IMR-90 (cell line): ENCODE results near the gene CFAP157. TPM values are rescaled to one million over a fixed set of nuclear protein-coding genes. Genes with fewer than 3 reads are reported as not detected.

Experiments used
- ATAC-seq: fragments of 200-7000 bp; cut with Tn5 transposase; 2 replicates; pipeline ENCODE4 v1.9.1; 2020; ENCODE audit warnings: low read depth, mild to moderate bottlenecking, moderate library complexity
- BruUV-seq: library from RNA; stranded (reverse); fragments of 400-500 nt; replicated peaks from 2 replicates; lab custom pipeline; 2021; lab: Mats Ljungman, UMichigan
- CTCF ChIA-PET: fragments of 300-600 bp; formaldehyde crosslinking; extraction: SDS; loops from one replicate; lab custom pipeline; 2021; ENCODE audit warnings: antibody characterized with exemption; lab: Yijun Ruan, JAX
- POLR2A ChIA-PET: fragments of 300-600 bp; sonication (Branson Sonifier 250); formaldehyde crosslinking; loops from one replicate; lab custom pipeline; 2022; ENCODE audit warnings: antibody characterized with exemption; ENCODE audit not compliant: unreplicated experiment; lab: Charles Lee
- DNase-seq: peaks from one replicate; pipeline ENCODE4 v3.0.0; 2013
- H2AFZ ChIP-seq: replicated peaks from 2 replicates; pipeline ENCODE3; 2013; ENCODE audit warnings: low read length, mild to moderate bottlenecking; ENCODE audit not compliant: poor library complexity
- H2AK5ac ChIP-seq: 2 replicates; pipeline ENCODE4 v1.6.1; 2013; ENCODE audit warnings: low read depth, low read length, inconsistent platforms
- H2AK9ac ChIP-seq: replicated peaks from 2 replicates; pipeline ENCODE3; 2013; ENCODE audit warnings: mild to moderate bottlenecking, low read depth, low read length, moderate library complexity; ENCODE audit not compliant: poor library complexity
- H2BK120ac ChIP-seq: 2 replicates; pipeline ENCODE4 v1.6.1; 2013; ENCODE audit warnings: low read depth, low read length, inconsistent platforms
- H2BK15ac ChIP-seq: 3 replicates; pipeline ENCODE4 v1.6.1; 2013; ENCODE audit warnings: low read depth, low read length, inconsistent platforms
- H2BK20ac ChIP-seq: 2 replicates; pipeline ENCODE4 v1.6.1; 2013; ENCODE audit warnings: low read depth, mild to moderate bottlenecking, inconsistent platforms, low read length, moderate library complexity
- H2BK5ac ChIP-seq: 2 replicates; pipeline ENCODE4 v1.6.1; 2013; ENCODE audit warnings: mild to moderate bottlenecking, low read depth, low read length, inconsistent platforms; ENCODE audit not compliant: poor library complexity, severe bottlenecking
- H3K14ac ChIP-seq: replicated peaks from 2 replicates; pipeline ENCODE4 v1.6.1; 2013; ENCODE audit warnings: low read depth, low read length, inconsistent platforms
- H3K18ac ChIP-seq: 2 replicates; pipeline ENCODE4 v1.6.1; 2013; ENCODE audit warnings: low read depth, low read length, control low read depth
- H3K23ac ChIP-seq: 2 replicates; pipeline ENCODE4 v1.6.1; 2013; ENCODE audit warnings: low read depth, low read length, inconsistent platforms
- H3K27ac ChIP-seq: 2 replicates; pipeline ENCODE4 v1.5.1; 2013; ENCODE audit warnings: mild to moderate bottlenecking, control low read depth, low read length; ENCODE audit not compliant: insufficient read depth
- H3K27me3 ChIP-seq: 2 replicates; pipeline ENCODE4 v1.6.1; 2013; ENCODE audit warnings: low read length; ENCODE audit not compliant: control insufficient read depth, insufficient read depth
- H3K36me3 ChIP-seq: 2 replicates; pipeline ENCODE4 v1.6.1; 2013; ENCODE audit warnings: low read length, mixed read lengths; ENCODE audit not compliant: control insufficient read depth, insufficient read depth
- H3K4ac ChIP-seq: 2 replicates; pipeline ENCODE4 v1.6.1; 2013; ENCODE audit warnings: low read depth, low read length, inconsistent platforms
- H3K4me1 ChIP-seq: 2 replicates; pipeline ENCODE4 v1.6.1; 2013; ENCODE audit warnings: low read length, mixed read lengths; ENCODE audit not compliant: control insufficient read depth, insufficient read depth
- H3K4me2 ChIP-seq: 2 replicates; pipeline ENCODE4 v1.6.1; 2013; ENCODE audit warnings: low read depth, mild to moderate bottlenecking, control low read depth, low read length, moderate library complexity
- H3K4me3 ChIP-seq: 2 replicates; pipeline ENCODE4 v1.5.1; 2013; ENCODE audit warnings: low read depth, mild to moderate bottlenecking, control low read depth, low read length, moderate library complexity; ENCODE audit not compliant: insufficient read depth
- H3K56ac ChIP-seq: 2 replicates; pipeline ENCODE4 v1.6.1; 2013; ENCODE audit warnings: low read length, inconsistent platforms; ENCODE audit not compliant: insufficient read depth; ENCODE audit errors: extremely low read depth
- H3K79me1 ChIP-seq, 2 experiments: 2 replicates each; pipeline ENCODE4 v1.6.1; 2013; ENCODE audit warnings: low read length in 2 of 2, inconsistent platforms in 1 of 2, low read depth in 1 of 2
- H3K9ac ChIP-seq: 2 replicates; pipeline ENCODE4 v1.6.1; 2013; ENCODE audit warnings: low read depth, low read length, control low read depth
- H3K9me1 ChIP-seq: 2 replicates; pipeline ENCODE4 v1.6.1; 2013; ENCODE audit warnings: low read length, inconsistent platforms; ENCODE audit not compliant: insufficient read depth
- H3K9me3 ChIP-seq: 2 replicates; pipeline ENCODE4 v1.6.1; 2013; ENCODE audit warnings: low read length; ENCODE audit not compliant: control insufficient read depth, insufficient read depth
- H4K20me1 ChIP-seq: 2 replicates; pipeline ENCODE4 v1.6.1; 2013; ENCODE audit warnings: low read length, inconsistent platforms; ENCODE audit not compliant: insufficient read depth
- H4K5ac ChIP-seq: 2 replicates; pipeline ENCODE4 v1.6.1; 2013; ENCODE audit warnings: mild to moderate bottlenecking, low read depth, low read length, control low read depth
- H4K8ac ChIP-seq, 2 experiments: 2 replicates each; pipeline ENCODE4 v1.6.1; 2013; ENCODE audit warnings: low read depth in 2 of 2, low read length in 2 of 2, control low read depth in 1 of 2, inconsistent platforms in 1 of 2
- H4K91ac ChIP-seq: 2 replicates; pipeline ENCODE4 v1.6.1; 2013; ENCODE audit warnings: low read depth, low read length, inconsistent platforms; ENCODE audit not compliant: insufficient read depth
- BHLHE40 ChIP-seq: fragments of 150-350 bp; IDR thresholded peaks from 2 replicates; pipeline ENCODE4 v1.6.1; 2016; ENCODE audit warnings: mild to moderate bottlenecking, low read depth, low read length
- CEBPB ChIP-seq: IDR thresholded peaks from 2 replicates; pipeline ENCODE4 v1.6.1; 2012; ENCODE audit warnings: low read depth, low read length, improper control_type of control experiment
- CHD1 ChIP-seq: IDR thresholded peaks from 2 replicates; pipeline ENCODE4 v1.6.1; 2012; ENCODE audit warnings: low read depth, low read length, improper control_type of control experiment
- CTCF ChIP-seq: conservative IDR thresholded peaks from 2 replicates; pipeline ENCODE4 v1.5.1; 2012; ENCODE audit warnings: mild to moderate bottlenecking, low read depth, low read length, improper control_type of control experiment
- ELK1 ChIP-seq: fragments of 150-350 bp; IDR thresholded peaks from 2 replicates; pipeline ENCODE4 v1.6.1; 2016; ENCODE audit warnings: low read depth, mild to moderate bottlenecking, low read length, moderate library complexity, borderline replicate concordance
- FOS ChIP-seq: fragments of 150-350 bp; IDR thresholded peaks from 2 replicates; pipeline ENCODE4 v1.6.1; 2016; ENCODE audit warnings: low read depth, low read length
- MAFK ChIP-seq: IDR thresholded peaks from 2 replicates; pipeline ENCODE4 v1.6.1; 2012; ENCODE audit warnings: low read depth, low read length, improper control_type of control experiment
- MAZ ChIP-seq: IDR thresholded peaks from 2 replicates; pipeline ENCODE4 v1.6.1; 2012; ENCODE audit warnings: low read depth, mild to moderate bottlenecking, low read length, improper control_type of control experiment, moderate library complexity, borderline replicate concordance
- MXI1 ChIP-seq: IDR thresholded peaks from 2 replicates; pipeline ENCODE4 v1.6.1; 2012; ENCODE audit warnings: low read depth, mild to moderate bottlenecking, low read length, moderate library complexity, borderline replicate concordance
- NFE2L2 ChIP-seq: fragments of 150-350 bp; IDR thresholded peaks from 2 replicates; pipeline ENCODE4 v1.6.1; 2016; ENCODE audit warnings: low read depth, mild to moderate bottlenecking, low read length
- POLR2A ChIP-seq: IDR thresholded peaks from 2 replicates; pipeline ENCODE4 v1.6.1; 2012; ENCODE audit warnings: mild to moderate bottlenecking, low read depth, low read length
- RAD21 ChIP-seq: IDR thresholded peaks from 2 replicates; pipeline ENCODE4 v1.6.1; 2012; ENCODE audit warnings: low read length, improper control_type of control experiment
- RCOR1 ChIP-seq: IDR thresholded peaks from 2 replicates; pipeline ENCODE4 v1.6.1; 2012; ENCODE audit warnings: mild to moderate bottlenecking, low read length, improper control_type of control experiment; ENCODE audit not compliant: insufficient replicate concordance
- RFX5 ChIP-seq: IDR thresholded peaks from 2 replicates; pipeline ENCODE4 v1.8.0; 2012; ENCODE audit warnings: low read depth, mild to moderate bottlenecking, low read length, moderate library complexity
- SMC3 ChIP-seq: fragments of 150-350 bp; IDR thresholded peaks from 2 replicates; pipeline ENCODE4 v1.6.1; 2016; ENCODE audit warnings: low read depth, mild to moderate bottlenecking, antibody characterized with exemption, low read length, moderate library complexity
- USF2 ChIP-seq: fragments of 150-350 bp; IDR thresholded peaks from 2 replicates; pipeline ENCODE4 v1.6.1; 2017; ENCODE audit warnings: mild to moderate bottlenecking, antibody characterized with exemption, low read length, low read depth
- WGBS, 2 experiments: methylation state at CpG; one replicate each; pipeline versions ENCODE4 v1.1.5 to v1.1.7; 2013; ENCODE audit warnings: missing lambda C conversion rate in 2 of 2; ENCODE audit not compliant: insufficient read length in 1 of 2; ENCODE audit errors: extremely low coverage in 2 of 2; 5-methylcytosine and 5-hydroxymethylcytosine counted together
- dilution Hi-C: fragments of 300-500 bp; cut with HindIII; formaldehyde crosslinking; loops from one replicate; pipeline ENCODE4 v1.14.3; 2018; ENCODE audit warnings: low sequenced_read_pairs; ENCODE audit not compliant: unreplicated experiment
- in situ Hi-C: fragments of 300-500 bp; cut with MboI; formaldehyde crosslinking; loops from 3 replicates; pipeline ENCODE4 v1.14.3; 2019; ENCODE audit warnings: low sequenced_read_pairs, inconsistent platforms, mixed read lengths
- intact Hi-C: fragments of 100-400 bp; cut with micrococcal nuclease; formaldehyde crosslinking; loops from 2 replicates; pipeline ENCODE4 v1.10.0; 2022
- polyA plus RNA-seq, 3 experiments: library from polyadenylated mRNA; depleted of rRNA; stranded (reverse); fragments of >200 nt; gene quantifications; 2 replicates each; pipeline ENCODE4 v1.2.3, GENCODE V29; 2012; ENCODE audit warnings: low replicate concordance in 1 of 3
- total RNA-seq: library from RNA; depleted of rRNA; stranded (reverse); fragments of >200 nt; gene quantifications from 2 replicates; pipeline ENCODE4 v1.2.3, GENCODE V29; 2012

The CFAP157 gene
- total and polyA plus RNA-seq, 2 of the 4 experiments (the other 2 are of a cell fraction): not detected

- DNase-seq: no peak
- Histone ChIP-seq H3K4me3 (no peak overlapping the region), H2BK120ac (no peak overlapping the region), H2AK9ac (no peak overlapping the region), H3K27ac (no peak overlapping the region), H3K4me2 (no peak overlapping the region), H3K4ac (no peak overlapping the region), H3K27me3 (peaks cover 59% of the 10 kb centered on the region), H4K8ac (no peak overlapping the region), H3K9me3 (no peaks in the 10 kb centered on the region), H3K23ac (no peak overlapping the region), H3K56ac (no peak overlapping the region), H2BK20ac (no peak overlapping the region), H2AFZ (no peak overlapping the region), H3K18ac (no peak overlapping the region), H3K79me1 (no peaks in the 10 kb centered on the region), H2BK5ac (no peak overlapping the region), H4K20me1 (peaks cover 6% of the 10 kb centered on the region; the same call in 1 of the 2 replicates), H3K14ac (no peak overlapping the region), H3K9me1 (peaks cover 3% of the 10 kb centered on the region; the same call in 1 of the 2 replicates), H3K9ac (no peak overlapping the region), H2AK5ac (no peak overlapping the region), H4K91ac (no peak overlapping the region), H4K5ac (no peak overlapping the region), H2BK15ac (no peak overlapping the region), H3K36me3 (no peaks in the 10 kb centered on the region), H3K4me1 (no peaks in the 10 kb centered on the region)
- POLR2A ChIA-PET: no interaction called here
- CTCF ChIA-PET: no interaction called here
- WGBS, 2 experiments: no CpG with 5 or more reads among the region's 8 CpGs
- BruUV-seq: no TSS peak
- no peak for TF ChIP-seq NFE2L2
- no peak for TF ChIP-seq BHLHE40
- TF ChIP-seq MXI1: no peak
- TF ChIP-seq MAFK: no peak
- TF ChIP-seq FOS: no peak
- no peak for TF ChIP-seq SMC3
- no peak for TF ChIP-seq ELK1
- TF ChIP-seq RCOR1: no peak
- no peak for TF ChIP-seq RFX5
- TF ChIP-seq RAD21: no peak
- TF ChIP-seq CTCF: no peak
- TF ChIP-seq CHD1: no peak
- TF ChIP-seq POLR2A: no peak
- TF ChIP-seq CEBPB: no peak
- TF ChIP-seq USF2: no peak
- TF ChIP-seq MAZ: no peak
- ATAC-seq: no peak
- intact Hi-C loops (no loop called here), dilution Hi-C loops (no loop called here), in situ Hi-C loops (no loop called here)
These were observed 46.8 kb downstream of the CFAP157 start for GRCh38 chr9:127753622-127754021.
